Prostate gland (tissue), 2 donors: ENCODE data around the gene RNF144A.

ENCODE experiments used
- POLR2A ChIP-seq: fragments of 450-650 bp; IDR thresholded peaks from one replicate; pipeline ENCODE4 v1.6.1; 2016; ENCODE audit warnings: antibody characterized with exemption, mild to moderate bottlenecking
- TF ChIP-seq, protein P1 (sequence below), 4 experiments: fragments of 200-600 bp in 2 of 4; fragments of 450-650 bp in 2 of 4; sonication (generic) in 2 of 4; IDR thresholded peaks; 1 replicate in 3 of 4; 2 replicates in 1 of 4; pipeline ENCODE4 v1.5.1; 2016 to 2019; ENCODE audit warnings: antibody characterized with exemption in 4 of 4, mild to moderate bottlenecking in 2 of 4, moderate library complexity in 2 of 4

DNA sequence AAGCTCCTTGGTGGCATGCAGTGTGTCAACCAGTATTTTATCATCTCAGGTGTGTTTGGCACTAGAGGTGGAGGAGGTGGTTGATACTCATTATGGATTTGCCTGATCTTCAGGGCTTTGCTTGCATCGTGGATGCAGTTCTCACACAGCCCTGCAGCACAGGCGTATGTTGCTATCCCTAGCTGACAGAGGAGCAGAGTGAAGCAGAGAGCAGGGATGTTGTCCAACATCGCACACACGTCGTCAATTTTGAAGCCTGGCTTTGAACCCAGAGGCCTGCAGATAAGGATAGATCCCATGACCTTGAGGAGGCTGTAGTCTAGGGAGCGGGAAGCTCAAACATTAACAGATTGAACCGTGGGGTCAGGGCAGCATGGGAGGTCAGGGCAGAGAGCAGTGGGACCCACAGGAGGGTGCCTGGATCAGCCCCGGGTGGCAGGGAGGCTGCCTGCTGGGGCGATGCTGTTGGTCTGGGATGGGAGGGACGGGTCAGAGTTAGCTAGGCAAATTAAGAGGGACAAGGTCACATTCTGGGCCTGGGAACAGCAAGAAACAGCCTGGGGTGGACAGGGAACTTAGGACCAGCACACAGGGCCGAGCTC lies 4.2 kb downstream of the RNF144A start:
- TF ChIP-seq, protein P1, sequence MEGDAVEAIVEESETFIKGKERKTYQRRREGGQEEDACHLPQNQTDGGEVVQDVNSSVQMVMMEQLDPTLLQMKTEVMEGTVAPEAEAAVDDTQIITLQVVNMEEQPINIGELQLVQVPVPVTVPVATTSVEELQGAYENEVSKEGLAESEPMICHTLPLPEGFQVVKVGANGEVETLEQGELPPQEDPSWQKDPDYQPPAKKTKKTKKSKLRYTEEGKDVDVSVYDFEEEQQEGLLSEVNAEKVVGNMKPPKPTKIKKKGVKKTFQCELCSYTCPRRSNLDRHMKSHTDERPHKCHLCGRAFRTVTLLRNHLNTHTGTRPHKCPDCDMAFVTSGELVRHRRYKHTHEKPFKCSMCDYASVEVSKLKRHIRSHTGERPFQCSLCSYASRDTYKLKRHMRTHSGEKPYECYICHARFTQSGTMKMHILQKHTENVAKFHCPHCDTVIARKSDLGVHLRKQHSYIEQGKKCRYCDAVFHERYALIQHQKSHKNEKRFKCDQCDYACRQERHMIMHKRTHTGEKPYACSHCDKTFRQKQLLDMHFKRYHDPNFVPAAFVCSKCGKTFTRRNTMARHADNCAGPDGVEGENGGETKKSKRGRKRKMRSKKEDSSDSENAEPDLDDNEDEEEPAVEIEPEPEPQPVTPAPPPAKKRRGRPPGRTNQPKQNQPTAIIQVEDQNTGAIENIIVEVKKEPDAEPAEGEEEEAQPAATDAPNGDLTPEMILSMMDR (IDR thresholded peaks at IDR 0.05), result no peak
- TF ChIP-seq POLR2A, result no peak
